ENCODE measurements around the gene RGS5. TPM values are rescaled to one million over a fixed set of nuclear protein-coding genes. Genes with fewer than 3 reads are reported as not detected.

Gene RGS5
- polyA plus RNA-seq, 1 of the 3 experiments (the other 2 are of a cell fraction) = 260 TPM

GRCh38 chr1:163161337-163161736, 41.4 kb downstream of the RGS5 start:
- peaks cover 5% of the 10 kb centered on the region for H3F3A ChIP-seq (replicated peaks; ENCODE audit: insufficient read depth)
- H3K4me3 ChIP-seq (ENCODE audit: low read depth in 2 of 2, low read length in 1 of 2) = no peak overlapping the region
- peaks cover 47% of the 10 kb centered on the region in 2 experiments for H3K4me1 ChIP-seq (ENCODE audit: control insufficient read depth in 1 of 2, insufficient read depth in 2 of 2, low read depth in 1 of 2, low read length in 1 of 2)
- no peaks in the 10 kb centered on the region for H3K9me2 ChIP-seq
- H3K36me3 ChIP-seq (replicated peaks in 1 of 2; ENCODE audit: control insufficient read depth in 1 of 2, insufficient read depth in 2 of 2, low read length in 1 of 2) = peaks cover 60 to 86% of the 10 kb centered on the region in 2 experiments
- CTCF ChIA-PET = interaction anchor here (2.0 kb wide), 1 partner anchor 8 kb away, joined by 7 read pairs; no protein-coding TSS in a partner anchor
- WGBS (ENCODE audit: low lambda C conversion rate) = 52% methylated on average over 2 of the region's 2 CpGs
- no peak overlapping the region for H3K9ac ChIP-seq
- H4K20me1 ChIP-seq (ENCODE audit: insufficient read depth) = no peaks in the 10 kb centered on the region
- no peaks in the 10 kb centered on the region; the same call in 1 of the 2 replicates for H3K79me2 ChIP-seq (ENCODE audit: insufficient read depth)
- H3K9me3 ChIP-seq = no peaks in the 10 kb centered on the region
- TF ChIP-seq PBX3 (IDR thresholded peaks at IDR 0.05) (no peak), EP300 (IDR thresholded peaks at IDR 0.05; ENCODE audit: borderline replicate concordance in 1 of 2, low read depth in 1 of 2, low read length in 1 of 2) (no peak), RFX5 (IDR thresholded peaks at IDR 0.05; ENCODE audit: low read length) (no peak), GATA2 (CRISPR knock-in tag; IDR thresholded peaks at IDR 0.05) (no peak), YY1 (IDR thresholded peaks at IDR 0.05; ENCODE audit: low read depth) (no peak), FOXJ3 (CRISPR knock-in tag; IDR thresholded peaks at IDR 0.05) (no peak), JUND (IDR thresholded peaks at IDR 0.05) (no peak), RAD21 (IDR thresholded peaks at IDR 0.05; ENCODE audit: low read length) (no peak), EZH2phosphoT487 (IDR thresholded peaks at IDR 0.05; ENCODE audit: borderline replicate concordance, low read depth) (no peak)
- H3K27me3 ChIP-seq (ENCODE audit: insufficient read depth) = no peaks in the 10 kb centered on the region
- DNase-seq = no peak
- POLR2A ChIA-PET = no interaction called here
- H2AFZ ChIP-seq (ENCODE audit: low read depth) = no peak overlapping the region
- H3K4me2 ChIP-seq = no peak overlapping the region
- peak overlapping the region in 1 of 2 experiments; percentile 84; a peak in 2 of 4 replicates for H3K27ac ChIP-seq (ENCODE audit: low read depth in 2 of 2, low read length in 1 of 2)

- H2AFZ ChIP-seq (ENCODE audit: low read depth) = no peak overlapping the region
- peak overlapping the region in 1 of 2 experiments; percentile 56; a peak in 2 of 4 replicates for H3K27ac ChIP-seq (ENCODE audit: low read depth in 2 of 2, low read length in 1 of 2)
- no peak for DNase-seq
- H3K9ac ChIP-seq = no peak overlapping the region
- no peak for TF ChIP-seq CTCF (IDR thresholded peaks at IDR 0.05)
- no peak for TF ChIP-seq EP300 (IDR thresholded peaks at IDR 0.05; ENCODE audit: borderline replicate concordance in 1 of 2, low read depth in 1 of 2, low read length in 1 of 2)
- TF ChIP-seq MEF2A (IDR thresholded peaks at IDR 0.05; ENCODE audit: borderline replicate concordance, low read depth) = no peak
- no peak for TF ChIP-seq RAD21 (IDR thresholded peaks at IDR 0.05; ENCODE audit: low read length)
- TF ChIP-seq TEAD4 (IDR thresholded peaks at IDR 0.05; ENCODE audit: borderline replicate concordance, insufficient read depth) = no peak
- no peak for TF ChIP-seq FOXJ3 (CRISPR knock-in tag; IDR thresholded peaks at IDR 0.05)
- TF ChIP-seq EZH2phosphoT487 (IDR thresholded peaks at IDR 0.05; ENCODE audit: borderline replicate concordance, low read depth) = no peak
- no peak for TF ChIP-seq RFX5 (IDR thresholded peaks at IDR 0.05; ENCODE audit: low read length)
- TF ChIP-seq NFIC (IDR thresholded peaks at IDR 0.05; ENCODE audit: borderline replicate concordance) = no peak
- TF ChIP-seq MXI1 (IDR thresholded peaks at IDR 0.05; ENCODE audit: low read depth, low read length) = no peak
- H3K9me2 ChIP-seq = no peaks in the 10 kb centered on the region
- H3K36me3 ChIP-seq (replicated peaks in 1 of 2; ENCODE audit: control insufficient read depth in 1 of 2, insufficient read depth in 2 of 2, low read length in 1 of 2) = peaks cover 66 to 88% of the 10 kb centered on the region in 2 experiments
- peaks cover 0 to 13% of the 10 kb centered on the region in 2 experiments; a peak in 2 of 4 replicates for H3K4me1 ChIP-seq (ENCODE audit: control insufficient read depth in 1 of 2, insufficient read depth in 2 of 2, low read depth in 1 of 2, low read length in 1 of 2)
- H3K9me3 ChIP-seq = no peaks in the 10 kb centered on the region
- 93% methylated on average over 5 of the region's 5 CpGs for WGBS (ENCODE audit: low lambda C conversion rate)
- H3K79me2 ChIP-seq (ENCODE audit: insufficient read depth) = peaks cover 7% of the 10 kb centered on the region; the same call in 1 of the 2 replicates
- H3F3A ChIP-seq (replicated peaks; ENCODE audit: insufficient read depth) = no peaks in the 10 kb centered on the region
- no peak overlapping the region for H3K4me3 ChIP-seq (ENCODE audit: low read depth in 2 of 2, low read length in 1 of 2)
- ChIA-PET POLR2A (interaction anchor here (0.7 to 1.7 kb wide), 3 partner anchors 15 to 274 kb away, joined by 3 to 6 read pairs (median 3); no protein-coding TSS in a partner anchor), CTCF (interaction anchor here (0.5 kb wide), 1 partner anchor 10 kb away, joined by 3 read pairs; no protein-coding TSS in a partner anchor)
- H3K27me3 ChIP-seq (ENCODE audit: insufficient read depth) = no peaks in the 10 kb centered on the region
- H3K4me2 ChIP-seq = no peak overlapping the region
- no peaks in the 10 kb centered on the region for H4K20me1 ChIP-seq (ENCODE audit: insufficient read depth)
These were observed 47.1 kb downstream of the RGS5 start for GRCh38 chr1:163155606-163156005.

Measured in SK-N-SH (cell line).